Dendritic cell treated with granulocyte-macrophage colony-stimulating factor and Interleukin-4, amounts not matched to agents 40 ng/mL and 50 ng/mL, for 4 days (primary cell): ENCODE data around the gene ENG.

Experiments used
- H3K27ac Mint-ChIP-seq: one replicate; pipeline ENCODE4 v1.8.0; 2022; ENCODE audit warnings: mild to moderate bottlenecking, mixed read lengths
- H3K27me3 Mint-ChIP-seq: one replicate; pipeline ENCODE4 v1.8.0; 2022; ENCODE audit warnings: mild to moderate bottlenecking, mixed read lengths
- H3K36me3 Mint-ChIP-seq: one replicate; pipeline ENCODE4 v1.8.0; 2022; ENCODE audit warnings: low read depth, mixed read lengths
- H3K4me1 Mint-ChIP-seq: one replicate; pipeline ENCODE4 v1.8.0; 2022; ENCODE audit warnings: low read depth, mixed read lengths
- H3K4me3 Mint-ChIP-seq: one replicate; pipeline ENCODE4 v1.8.0; 2022; ENCODE audit warnings: mild to moderate bottlenecking, moderate library complexity, mixed read lengths
- H3K9me3 Mint-ChIP-seq: one replicate; pipeline ENCODE4 v1.8.0; 2022; ENCODE audit warnings: mixed read lengths
- intact Hi-C: fragments of 100-400 bp; cut with micrococcal nuclease; formaldehyde crosslinking; loops from one replicate; pipeline ENCODE4 v1.15.0; 2022

Gene ENG

GRCh38 chr9:127833555-127833954, 20.9 kb downstream of the ENG start:
- H3K27ac Mint-ChIP-seq, result peak overlapping the region; percentile 80
- intact Hi-C loops, result no loop called here

GRCh38 chr9:127832248-127832647, 22.2 kb downstream of the ENG start:
- H3K4me1 Mint-ChIP-seq, result peaks cover 54% of the 10 kb centered on the region
- no peaks in the 10 kb centered on the region for H3K9me3 Mint-ChIP-seq
- peak overlapping the region; percentile 80 for H3K27ac Mint-ChIP-seq
- no peaks in the 10 kb centered on the region for H3K27me3 Mint-ChIP-seq
- H3K36me3 Mint-ChIP-seq, result peaks cover 52% of the 10 kb centered on the region
- intact Hi-C loops, result no loop called here
- H3K4me3 Mint-ChIP-seq, result no peak overlapping the region

More at GRCh38 chr9:127833555-127833954, 20.9 kb downstream of the ENG start:
- Mint-ChIP-seq H3K4me1 (peaks cover 54% of the 10 kb centered on the region), H3K9me3 (no peaks in the 10 kb centered on the region), H3K4me3 (no peak overlapping the region), H3K27me3 (no peaks in the 10 kb centered on the region), H3K36me3 (peaks cover 39% of the 10 kb centered on the region)

GRCh38 chr9:127829205-127829906, 25.1 kb downstream of the ENG start:
- H3K27ac Mint-ChIP-seq, result peak overlapping the region; percentile 89
- H3K4me1 Mint-ChIP-seq, result peaks cover 36% of the 10 kb centered on the region
- intact Hi-C loops, result loop anchor here (5.0 kb wide), 1 partner anchor 33 kb away; no protein-coding TSS in a partner anchor
- H3K36me3 Mint-ChIP-seq, result peaks cover 75% of the 10 kb centered on the region
- H3K4me3 Mint-ChIP-seq, result no peak overlapping the region
- no peaks in the 10 kb centered on the region for H3K27me3 Mint-ChIP-seq
- no peaks in the 10 kb centered on the region for H3K9me3 Mint-ChIP-seq

- no peaks in the 10 kb centered on the region for H3K27me3 Mint-ChIP-seq
- intact Hi-C loops, result loop anchor here (5.0 kb wide), 1 partner anchor 34 kb away; no protein-coding TSS in a partner anchor
- peak overlapping the region; percentile 89 for H3K27ac Mint-ChIP-seq
- peaks cover 84% of the 10 kb centered on the region for H3K36me3 Mint-ChIP-seq
- peaks cover 36% of the 10 kb centered on the region for H3K4me1 Mint-ChIP-seq
- peak overlapping the region; percentile 49 for H3K4me3 Mint-ChIP-seq
- no peaks in the 10 kb centered on the region for H3K9me3 Mint-ChIP-seq
Measured at GRCh38 chr9:127828262-127829031, 26.0 kb downstream of the ENG start.

GRCh38 chr9:127826253-127826913, 28.1 kb downstream of the ENG start:
- Mint-ChIP-seq H3K27me3 (no peaks in the 10 kb centered on the region), H3K4me1 (peaks cover 30% of the 10 kb centered on the region), H3K27ac (no peak overlapping the region), H3K36me3 (peaks cover 96% of the 10 kb centered on the region), H3K9me3 (no peaks in the 10 kb centered on the region), H3K4me3 (no peak overlapping the region)
- intact Hi-C loops, result loop anchor here (5.0 kb wide), 1 partner anchor 36 kb away; no protein-coding TSS in a partner anchor

GRCh38 chr9:127825319-127826051, 29.0 kb downstream of the ENG start:
- no peak overlapping the region for H3K4me3 Mint-ChIP-seq
- H3K9me3 Mint-ChIP-seq, result no peaks in the 10 kb centered on the region
- peaks cover 30% of the 10 kb centered on the region for H3K4me1 Mint-ChIP-seq
- no peak overlapping the region for H3K27ac Mint-ChIP-seq
- intact Hi-C loops, result loop anchor here (5.0 kb wide), 1 partner anchor 37 kb away; no protein-coding TSS in a partner anchor
- no peaks in the 10 kb centered on the region for H3K27me3 Mint-ChIP-seq
- peaks cover 97% of the 10 kb centered on the region for H3K36me3 Mint-ChIP-seq

GRCh38 chr9:127822108-127822507, 32.4 kb downstream of the ENG start:
- no peak overlapping the region for H3K27ac Mint-ChIP-seq
- peaks cover 12% of the 10 kb centered on the region for H3K4me1 Mint-ChIP-seq
- intact Hi-C loops, result no loop called here
- H3K27me3 Mint-ChIP-seq, result no peaks in the 10 kb centered on the region
- H3K9me3 Mint-ChIP-seq, result no peaks in the 10 kb centered on the region
- peaks cover 97% of the 10 kb centered on the region for H3K36me3 Mint-ChIP-seq
- H3K4me3 Mint-ChIP-seq, result no peak overlapping the region

GRCh38 chr9:127818574-127818973, 35.9 kb downstream of the ENG start:
- H3K27ac Mint-ChIP-seq, result peak overlapping the region; percentile 2
- intact Hi-C loops, result no loop called here
- no peak overlapping the region for H3K4me3 Mint-ChIP-seq
- H3K27me3 Mint-ChIP-seq, result no peaks in the 10 kb centered on the region
- peaks cover 97% of the 10 kb centered on the region for H3K36me3 Mint-ChIP-seq
- H3K4me1 Mint-ChIP-seq, result peaks cover 9% of the 10 kb centered on the region
- H3K9me3 Mint-ChIP-seq, result no peaks in the 10 kb centered on the region

- Mint-ChIP-seq H3K27ac (peak overlapping the region; percentile 2), H3K36me3 (peaks cover 97% of the 10 kb centered on the region), H3K27me3 (no peaks in the 10 kb centered on the region), H3K9me3 (no peaks in the 10 kb centered on the region), H3K4me1 (peaks cover 9% of the 10 kb centered on the region), H3K4me3 (no peak overlapping the region)
- intact Hi-C loops, result no loop called here
Measured at GRCh38 chr9:127817881-127818434, 36.5 kb downstream of the ENG start.

- Mint-ChIP-seq H3K4me1 (peaks cover 9% of the 10 kb centered on the region), H3K36me3 (peaks cover 97% of the 10 kb centered on the region), H3K27ac (no peak overlapping the region), H3K27me3 (no peaks in the 10 kb centered on the region), H3K9me3 (no peaks in the 10 kb centered on the region), H3K4me3 (no peak overlapping the region)
- intact Hi-C loops, result no loop called here
Measured at GRCh38 chr9:127816728-127817127, 37.7 kb downstream of the ENG start.

GRCh38 chr9:127816362-127816725, 38.1 kb downstream of the ENG start:
- no peaks in the 10 kb centered on the region for H3K9me3 Mint-ChIP-seq
- H3K27ac Mint-ChIP-seq, result no peak overlapping the region
- no peak overlapping the region for H3K4me3 Mint-ChIP-seq
- H3K4me1 Mint-ChIP-seq, result peaks cover 9% of the 10 kb centered on the region
- H3K27me3 Mint-ChIP-seq, result no peaks in the 10 kb centered on the region
- H3K36me3 Mint-ChIP-seq, result peaks cover 97% of the 10 kb centered on the region
- intact Hi-C loops, result no loop called here

- Mint-ChIP-seq H3K36me3 (peaks cover 96% of the 10 kb centered on the region), H3K9me3 (no peaks in the 10 kb centered on the region)
Measured at GRCh38 chr9:127815512-127816361, 38.7 kb downstream of the ENG start.

More at GRCh38 chr9:127815512-127816361, 38.7 kb downstream of the ENG start:
- Mint-ChIP-seq H3K27me3 (no peaks in the 10 kb centered on the region), H3K27ac (no peak overlapping the region), H3K4me1 (peaks cover 9% of the 10 kb centered on the region), H3K4me3 (no peak overlapping the region)
- intact Hi-C loops, result no loop called here
